ENCODE results near the gene GGCX. TPM values are rescaled to one million over a fixed set of nuclear protein-coding genes. Genes with fewer than 3 reads are reported as not detected.

GGCX gene
- total and polyA plus RNA-seq, 9 of the 15 experiments (the other 6 are each of a cell fraction or from before 2014, with no cell fraction given) = 14.4 to 47.1 (median 28.1) TPM

DNA sequence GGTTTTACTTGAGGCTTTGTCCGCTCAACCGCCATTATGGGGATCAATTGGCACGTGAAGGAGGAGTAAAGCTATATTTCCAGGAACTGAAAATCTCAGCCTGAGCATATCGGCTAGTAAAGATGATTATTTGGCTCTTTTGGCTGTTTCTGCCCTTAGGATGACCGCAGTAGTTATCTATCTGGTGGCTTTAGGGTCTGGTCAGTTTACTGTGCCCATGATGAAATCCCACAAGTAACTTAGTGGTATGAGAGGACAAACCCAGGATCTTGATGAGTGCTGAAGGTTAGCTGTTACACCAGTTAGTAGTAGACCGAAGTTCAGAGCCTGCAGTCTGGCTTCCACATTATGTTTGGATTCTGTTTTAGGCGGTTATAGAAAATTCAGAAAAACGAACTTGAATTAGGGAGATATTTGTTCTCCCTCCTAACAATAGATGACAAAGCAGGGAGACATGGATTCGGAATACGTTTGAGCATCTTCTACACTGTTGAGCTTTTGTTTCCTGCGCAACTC lies 21.1 kb downstream of the GGCX start (continued):
- TF ChIP-seq, protein P1, sequence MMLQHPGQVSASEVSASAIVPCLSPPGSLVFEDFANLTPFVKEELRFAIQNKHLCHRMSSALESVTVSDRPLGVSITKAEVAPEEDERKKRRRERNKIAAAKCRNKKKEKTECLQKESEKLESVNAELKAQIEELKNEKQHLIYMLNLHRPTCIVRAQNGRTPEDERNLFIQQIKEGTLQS (IDR thresholded peaks at IDR 0.05) = peak; percentile 48; the same call in 1 of the 2 replicates
- TF ChIP-seq, protein P1 (CRISPR knock-in tag; conservative IDR thresholded peaks at IDR 0.05) = no peak
- TF ChIP-seq YY1 (IDR thresholded peaks at IDR 0.05; ENCODE audit: borderline replicate concordance in 1 of 3, control insufficient read depth in 1 of 3, extremely low read depth in 1 of 3, insufficient read depth in 3 of 3, insufficient read length in 1 of 3, insufficient replicate concordance in 2 of 3, low read depth in 1 of 3, low read length in 2 of 3) (peak in 1 of 3 experiments; percentile 77), RB1 (IDR thresholded peaks at IDR 0.05; ENCODE audit: low read depth) (no peak), RBM39 (optimal IDR thresholded peaks at IDR 0.05; ENCODE audit: low read depth, low read length) (peak; percentile 38), MTA3 (IDR thresholded peaks at IDR 0.05; ENCODE audit: borderline replicate concordance) (no peak), RHOXF2B (CRISPR knock-in tag; conservative IDR thresholded peaks at IDR 0.05) (no peak), LEF1 (IDR thresholded peaks at IDR 0.05) (no peak), POLR2A (conservative IDR thresholded peaks at IDR 0.05) (peak; percentile 43), ESRRB (CRISPR knock-in tag; IDR thresholded peaks at IDR 0.05; ENCODE audit: borderline replicate concordance) (no peak), U2AF1 (optimal IDR thresholded peaks at IDR 0.05; ENCODE audit: low read depth, low read length) (no peak), CCNT2 (IDR thresholded peaks at IDR 0.05; ENCODE audit: borderline replicate concordance, extremely low read depth, insufficient read length, low read depth, low read length) (no peak), ZNF766 (CRISPR knock-in tag; conservative IDR thresholded peaks at IDR 0.05) (no peak), NFATC3 (IDR thresholded peaks at IDR 0.05) (0 out of 2 replicates have a peak, but pooled peaks have one; percentile 9), KDM5B (IDR thresholded peaks at IDR 0.05; ENCODE audit: insufficient replicate concordance, low read depth, low read length) (peak; percentile 50), CEBPG (CRISPR knock-in tag; IDR thresholded peaks at IDR 0.05) (no peak), CEBPG (tag; conservative IDR thresholded peaks at IDR 0.05 in 1 of 2, IDR thresholded peaks at IDR 0.05 in 1 of 2) (peak in 1 of 2 experiments; percentile 24; a peak in 1 of 4 replicates), NR2C1 (IDR thresholded peaks at IDR 0.05) (0 out of 2 replicates have a peak, but pooled peaks have one; percentile 20), NR2C1 (tag; IDR thresholded peaks at IDR 0.05) (no peak), SUPT5H (IDR thresholded peaks at IDR 0.05) (0 out of 2 replicates have a peak, but pooled peaks have one; percentile 25), TAF9B (IDR thresholded peaks at IDR 0.05; ENCODE audit: partially characterized antibody) (peak; percentile 12)
- TF ChIP-seq, protein P2, sequence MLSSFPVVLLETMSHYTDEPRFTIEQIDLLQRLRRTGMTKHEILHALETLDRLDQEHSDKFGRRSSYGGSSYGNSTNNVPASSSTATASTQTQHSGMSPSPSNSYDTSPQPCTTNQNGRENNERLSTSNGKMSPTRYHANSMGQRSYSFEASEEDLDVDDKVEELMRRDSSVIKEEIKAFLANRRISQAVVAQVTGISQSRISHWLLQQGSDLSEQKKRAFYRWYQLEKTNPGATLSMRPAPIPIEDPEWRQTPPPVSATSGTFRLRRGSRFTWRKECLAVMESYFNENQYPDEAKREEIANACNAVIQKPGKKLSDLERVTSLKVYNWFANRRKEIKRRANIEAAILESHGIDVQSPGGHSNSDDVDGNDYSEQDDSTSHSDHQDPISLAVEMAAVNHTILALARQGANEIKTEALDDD (IDR thresholded peaks at IDR 0.05) = peak; percentile 78
- TF ChIP-seq, protein P3, sequence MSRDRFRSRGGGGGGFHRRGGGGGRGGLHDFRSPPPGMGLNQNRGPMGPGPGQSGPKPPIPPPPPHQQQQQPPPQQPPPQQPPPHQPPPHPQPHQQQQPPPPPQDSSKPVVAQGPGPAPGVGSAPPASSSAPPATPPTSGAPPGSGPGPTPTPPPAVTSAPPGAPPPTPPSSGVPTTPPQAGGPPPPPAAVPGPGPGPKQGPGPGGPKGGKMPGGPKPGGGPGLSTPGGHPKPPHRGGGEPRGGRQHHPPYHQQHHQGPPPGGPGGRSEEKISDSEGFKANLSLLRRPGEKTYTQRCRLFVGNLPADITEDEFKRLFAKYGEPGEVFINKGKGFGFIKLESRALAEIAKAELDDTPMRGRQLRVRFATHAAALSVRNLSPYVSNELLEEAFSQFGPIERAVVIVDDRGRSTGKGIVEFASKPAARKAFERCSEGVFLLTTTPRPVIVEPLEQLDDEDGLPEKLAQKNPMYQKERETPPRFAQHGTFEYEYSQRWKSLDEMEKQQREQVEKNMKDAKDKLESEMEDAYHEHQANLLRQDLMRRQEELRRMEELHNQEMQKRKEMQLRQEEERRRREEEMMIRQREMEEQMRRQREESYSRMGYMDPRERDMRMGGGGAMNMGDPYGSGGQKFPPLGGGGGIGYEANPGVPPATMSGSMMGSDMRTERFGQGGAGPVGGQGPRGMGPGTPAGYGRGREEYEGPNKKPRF (IDR thresholded peaks at IDR 0.05; ENCODE audit: low read depth, low read length) = peak; percentile 72; the same call in 1 of the 2 replicates
- TF ChIP-seq, protein P4, sequence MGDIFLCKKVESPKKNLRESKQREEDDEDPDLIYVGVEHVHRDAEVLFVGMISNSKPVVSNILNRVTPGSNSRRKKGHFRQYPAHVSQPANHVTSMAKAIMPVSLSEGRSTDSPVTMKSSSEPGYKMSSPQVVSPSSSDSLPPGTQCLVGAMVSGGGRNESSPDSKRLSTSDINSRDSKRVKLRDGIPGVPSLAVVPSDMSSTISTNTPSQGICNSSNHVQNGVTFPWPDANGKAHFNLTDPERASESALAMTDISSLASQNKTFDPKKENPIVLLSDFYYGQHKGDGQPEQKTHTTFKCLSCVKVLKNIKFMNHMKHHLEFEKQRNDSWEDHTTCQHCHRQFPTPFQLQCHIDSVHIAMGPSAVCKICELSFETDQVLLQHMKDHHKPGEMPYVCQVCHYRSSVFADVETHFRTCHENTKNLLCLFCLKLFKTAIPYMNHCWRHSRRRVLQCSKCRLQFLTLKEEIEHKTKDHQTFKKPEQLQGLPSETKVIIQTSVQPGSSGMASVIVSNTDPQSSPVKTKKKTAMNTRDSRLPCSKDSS (IDR thresholded peaks at IDR 0.05; ENCODE audit: low read depth, partially characterized antibody) = no peak

Data from K562 (cell line).